GM10266 (cell line): ENCODE results near the gene EIF3K.

ENCODE experiments used
- DNase-seq: peaks from one replicate; pipeline ENCODE4 v3.0.0; 2012; ENCODE audit errors: extremely low spot score
- CTCF ChIP-seq: IDR thresholded peaks from 2 replicates; pipeline ENCODE4 v1.5.1; 2012; ENCODE audit warnings: mild to moderate bottlenecking, low read depth; ENCODE audit not compliant: control insufficient read depth, insufficient read depth; ENCODE audit errors: missing control alignments

The EIF3K gene

GRCh38 chr19:38665950-38666662, 47.1 kb downstream of the EIF3K start:
- no peak for TF ChIP-seq CTCF
- DNase-seq, result no peak

- TF ChIP-seq CTCF, result no peak
- peak; percentile 74 for DNase-seq
Measured at GRCh38 chr19:38666663-38667511, 47.9 kb downstream of the EIF3K start.

GRCh38 chr19:38667661-38668171, 48.7 kb downstream of the EIF3K start:
- no peak for DNase-seq
- TF ChIP-seq CTCF, result no peak

GRCh38 chr19:38669552-38669951, 50.6 kb downstream of the EIF3K start:
- DNase-seq, result no peak
- no peak for TF ChIP-seq CTCF

- no peak for DNase-seq
- no peak for TF ChIP-seq CTCF
Measured at GRCh38 chr19:38670921-38671398, 52.0 kb downstream of the EIF3K start.

- no peak for TF ChIP-seq CTCF
Measured at GRCh38 chr19:38671654-38672053, 52.7 kb downstream of the EIF3K start.

GRCh38 chr19:38673030-38673429, 54.0 kb downstream of the EIF3K start:
- no peak for DNase-seq
- no peak for TF ChIP-seq CTCF

More at GRCh38 chr19:38671654-38672053, 52.7 kb downstream of the EIF3K start:
- no peak for DNase-seq
